Measurements from ENCODE around the gene TRIM38. TPM values are rescaled to one million over a fixed set of nuclear protein-coding genes. Genes with fewer than 3 reads are reported as not detected.

TRIM38 gene
- polyA plus RNA-seq, 1 donor from 2014 or later, result not detected

- no peak overlapping the region for H3K9ac ChIP-seq (ENCODE audit: low read length)
- no peak overlapping the region for H3K27ac ChIP-seq (ENCODE audit: low read length)
- H3F3A ChIP-seq (ENCODE audit: insufficient read depth, low read length, poor library complexity, severe bottlenecking), result peaks cover 13% of the 10 kb centered on the region
- H2AFZ ChIP-seq (ENCODE audit: low read depth, low read length), result no peak overlapping the region
- H3K4me3 ChIP-seq (ENCODE audit: low read length), result no peak overlapping the region
- H3K9me3 ChIP-seq (ENCODE audit: low read length), result no peaks in the 10 kb centered on the region
- H3K4me2 ChIP-seq (ENCODE audit: low read length), result no peak overlapping the region
- H3K36me3 ChIP-seq (ENCODE audit: insufficient read depth, low read length), result no peaks in the 10 kb centered on the region
- no peaks in the 10 kb centered on the region for H4K20me1 ChIP-seq (ENCODE audit: insufficient read depth)
- TF ChIP-seq CTCF (IDR thresholded peaks at IDR 0.05; ENCODE audit: poor library complexity, severe bottlenecking), result no peak
- TF ChIP-seq SMC3 (conservative IDR thresholded peaks at IDR 0.05; ENCODE audit: poor library complexity), result no peak
- no peak for TF ChIP-seq POLR2AphosphoS5 (IDR thresholded peaks at IDR 0.05)
- no peak for TF ChIP-seq TAF1 (IDR thresholded peaks at IDR 0.05; ENCODE audit: low read depth)
- no peak for TF ChIP-seq RAD21 (conservative IDR thresholded peaks at IDR 0.05)
- no peak for TF ChIP-seq EP300 (conservative IDR thresholded peaks at IDR 0.05; ENCODE audit: poor library complexity, severe bottlenecking)
- no peak for TF ChIP-seq MXI1 (conservative IDR thresholded peaks at IDR 0.05; ENCODE audit: poor library complexity, severe bottlenecking)
- no peak for TF ChIP-seq REST (IDR thresholded peaks at IDR 0.05; ENCODE audit: borderline replicate concordance)
- H3K9me2 ChIP-seq (ENCODE audit: insufficient read depth, low read length), result no peaks in the 10 kb centered on the region
- H3K79me2 ChIP-seq (replicated peaks; ENCODE audit: insufficient read depth, low read length), result no peaks in the 10 kb centered on the region
- H3K27me3 ChIP-seq (ENCODE audit: insufficient read depth, low read depth, low read length), result no peaks in the 10 kb centered on the region
Observed at GRCh38 chr6:26028746-26029569, 66.4 kb downstream of the TRIM38 start.

GRCh38 chr6:26029570-26029856 lies 66.9 kb downstream of the TRIM38 start:
- Histone ChIP-seq H3K36me3 (ENCODE audit: insufficient read depth, low read length) (no peaks in the 10 kb centered on the region), H3K9me2 (ENCODE audit: insufficient read depth, low read length) (no peaks in the 10 kb centered on the region), H3K27me3 (ENCODE audit: insufficient read depth, low read depth, low read length) (no peaks in the 10 kb centered on the region), H4K20me1 (ENCODE audit: insufficient read depth) (no peaks in the 10 kb centered on the region), H3K27ac (ENCODE audit: low read length) (no peak overlapping the region), H3K9me3 (ENCODE audit: low read length) (no peaks in the 10 kb centered on the region), H3K79me2 (replicated peaks; ENCODE audit: insufficient read depth, low read length) (no peaks in the 10 kb centered on the region), H3K9ac (ENCODE audit: low read length) (no peak overlapping the region), H3K4me3 (ENCODE audit: low read length) (no peak overlapping the region), H3F3A (ENCODE audit: insufficient read depth, low read length, poor library complexity, severe bottlenecking) (peaks cover 15% of the 10 kb centered on the region), H3K4me2 (ENCODE audit: low read length) (no peak overlapping the region), H2AFZ (ENCODE audit: low read depth, low read length) (no peak overlapping the region)
- TF ChIP-seq REST (IDR thresholded peaks at IDR 0.05; ENCODE audit: borderline replicate concordance) (no peak), RAD21 (conservative IDR thresholded peaks at IDR 0.05) (no peak), MXI1 (conservative IDR thresholded peaks at IDR 0.05; ENCODE audit: poor library complexity, severe bottlenecking) (no peak), SMC3 (conservative IDR thresholded peaks at IDR 0.05; ENCODE audit: poor library complexity) (no peak), CTCF (IDR thresholded peaks at IDR 0.05; ENCODE audit: poor library complexity, severe bottlenecking) (no peak), POLR2AphosphoS5 (IDR thresholded peaks at IDR 0.05) (no peak), EP300 (conservative IDR thresholded peaks at IDR 0.05; ENCODE audit: poor library complexity, severe bottlenecking) (no peak), EZH2 (IDR thresholded peaks at IDR 0.05; ENCODE audit: borderline replicate concordance, insufficient read depth, low read length, poor library complexity, severe bottlenecking) (no peak), TAF1 (IDR thresholded peaks at IDR 0.05; ENCODE audit: low read depth) (no peak)

Data from neural cell (in vitro differentiated cells).